Measurements from ENCODE around the gene SPATA1.
A peak's percentile ranks its signal among the peaks of the same experiment; 100 is the strongest.
"Not testable (repeated sequence)": the region's sequence is repeated elsewhere in the genome, so short reads cannot be mapped to it uniquely, and the experiment has no call there.

SPATA1 gene

DNA sequence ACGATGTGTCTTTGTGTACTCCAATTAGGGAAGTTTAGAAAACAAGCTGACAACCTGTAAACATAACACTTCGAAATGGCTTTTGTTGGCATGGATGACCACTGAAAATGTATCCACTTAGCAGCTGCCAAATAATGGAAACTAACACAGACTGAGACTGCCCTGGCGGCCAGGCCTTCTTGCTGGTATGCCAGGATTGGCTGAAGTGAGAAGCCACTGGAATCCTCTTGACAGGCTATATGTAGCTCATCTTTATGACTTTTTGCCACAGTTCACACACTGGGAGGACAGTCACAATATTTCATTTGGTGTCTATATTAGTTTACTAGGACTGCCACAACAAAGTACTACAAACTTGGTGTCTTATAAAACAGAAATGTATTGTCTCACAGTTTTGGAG lies 80.9 kb downstream of the SPATA1 start:
- no peak overlapping the region for H3K4me3 ChIP-seq (ENCODE audit: low read depth, low read length)
- H3K4me1 ChIP-seq (ENCODE audit: control insufficient read depth, insufficient read depth, low read length, unreplicated experiment) = no peaks in the 10 kb centered on the region
- H3K79me2 ChIP-seq (ENCODE audit: control insufficient read depth, insufficient read depth, low read length, unreplicated experiment) = no peaks in the 10 kb centered on the region
- no peaks in the 10 kb centered on the region for H3K27me3 ChIP-seq (ENCODE audit: insufficient read depth, low read length)
- H2AFZ ChIP-seq (ENCODE audit: low read length, unreplicated experiment) = no peak overlapping the region
- no peaks in the 10 kb centered on the region for H3K36me3 ChIP-seq (ENCODE audit: insufficient read depth, low read length)
- H3K27ac ChIP-seq (ENCODE audit: low read depth, low read length) = no peak overlapping the region

DNA sequence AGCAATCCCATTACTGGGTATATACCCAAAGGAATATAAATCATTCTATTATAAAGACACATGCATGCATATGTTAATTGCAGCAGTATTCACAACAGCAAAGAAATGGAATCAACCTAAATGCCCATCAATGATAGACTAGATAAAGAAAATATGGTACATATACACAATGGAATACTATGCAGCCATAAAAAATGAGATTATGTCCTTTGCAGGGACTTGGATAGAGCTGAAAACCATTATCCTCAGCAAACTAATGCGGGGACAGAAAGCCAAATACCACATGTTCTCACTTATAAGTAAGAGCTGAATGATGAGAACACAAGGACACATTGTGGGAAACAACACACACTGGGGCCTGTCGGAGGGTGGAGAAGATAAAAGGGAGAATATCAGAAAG lies 88.8 kb downstream of the SPATA1 start:
- H3K27ac ChIP-seq (ENCODE audit: low read depth, low read length); H3K27me3 ChIP-seq (ENCODE audit: insufficient read depth, low read length); H3K79me2 ChIP-seq (ENCODE audit: control insufficient read depth, insufficient read depth, low read length, unreplicated experiment); H3K36me3 ChIP-seq (ENCODE audit: insufficient read depth, low read length); H3K4me3 ChIP-seq (ENCODE audit: low read depth, low read length); H2AFZ ChIP-seq (ENCODE audit: low read length, unreplicated experiment): not testable (repeated sequence)
- H3K4me1 ChIP-seq (ENCODE audit: control insufficient read depth, insufficient read depth, low read length, unreplicated experiment) = peaks cover 17% of the 10 kb centered on the region

DNA sequence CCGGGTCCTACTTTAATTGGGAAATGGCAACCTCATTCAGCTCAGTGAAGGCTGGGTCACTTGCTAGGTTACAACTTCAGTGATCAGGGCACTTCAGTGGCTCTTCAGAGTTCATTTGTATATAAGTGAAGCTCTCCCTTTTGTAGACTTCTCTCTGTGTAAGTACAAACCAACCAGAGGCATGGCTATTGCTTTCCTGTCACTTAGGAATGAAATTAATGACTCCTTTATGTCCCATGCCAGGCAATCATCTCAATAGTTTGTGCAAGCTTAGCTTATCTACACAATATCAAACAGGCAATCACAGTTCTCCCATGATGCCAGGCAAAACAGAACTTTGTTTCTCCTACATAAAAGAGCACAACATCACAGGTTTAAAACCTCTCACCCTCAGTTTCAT lies 90.8 kb downstream of the SPATA1 start:
- Histone ChIP-seq H3K4me1 (ENCODE audit: control insufficient read depth, insufficient read depth, low read length, unreplicated experiment) (peaks cover 27% of the 10 kb centered on the region), H3K27ac (ENCODE audit: low read depth, low read length) (no peak overlapping the region), H3K27me3 (ENCODE audit: insufficient read depth, low read length) (no peaks in the 10 kb centered on the region), H3K4me3 (ENCODE audit: low read depth, low read length) (no peak overlapping the region), H3K36me3 (ENCODE audit: insufficient read depth, low read length) (no peaks in the 10 kb centered on the region), H2AFZ (ENCODE audit: low read length, unreplicated experiment) (no peak overlapping the region), H3K79me2 (ENCODE audit: control insufficient read depth, insufficient read depth, low read length, unreplicated experiment) (no peaks in the 10 kb centered on the region)

DNA sequence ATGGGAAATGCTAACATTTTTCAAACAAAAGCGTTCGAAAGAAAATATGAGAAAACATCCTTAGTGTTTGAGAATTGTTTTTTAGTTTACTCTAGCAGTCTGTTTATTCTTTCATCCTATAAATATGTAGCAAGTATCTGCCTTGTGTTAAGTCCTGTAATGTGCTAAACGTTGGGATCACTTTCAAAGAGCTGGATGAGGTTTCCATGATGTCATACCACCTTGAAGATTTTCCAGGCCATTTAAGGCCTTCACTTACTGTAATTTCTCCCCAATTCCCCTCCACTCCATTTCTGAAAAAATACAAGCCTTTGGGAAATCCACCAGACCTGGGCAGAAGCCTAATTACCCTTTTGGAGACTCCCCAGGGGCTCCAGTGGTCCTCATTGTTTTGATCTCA lies 92.2 kb downstream of the SPATA1 start:
- H3K79me2 ChIP-seq (ENCODE audit: control insufficient read depth, insufficient read depth, low read length, unreplicated experiment) = no peaks in the 10 kb centered on the region
- H3K36me3 ChIP-seq (ENCODE audit: insufficient read depth, low read length) = no peaks in the 10 kb centered on the region
- H3K4me1 ChIP-seq (ENCODE audit: control insufficient read depth, insufficient read depth, low read length, unreplicated experiment) = peaks cover 32% of the 10 kb centered on the region
- H3K4me3 ChIP-seq (ENCODE audit: low read depth, low read length) = peak overlapping the region; percentile 51; the same call in 1 of the 2 replicates
- no peak overlapping the region for H2AFZ ChIP-seq (ENCODE audit: low read length, unreplicated experiment)
- peak overlapping the region; percentile 86 for H3K27ac ChIP-seq (ENCODE audit: low read depth, low read length)
- H3K27me3 ChIP-seq (ENCODE audit: insufficient read depth, low read length) = no peaks in the 10 kb centered on the region

DNA sequence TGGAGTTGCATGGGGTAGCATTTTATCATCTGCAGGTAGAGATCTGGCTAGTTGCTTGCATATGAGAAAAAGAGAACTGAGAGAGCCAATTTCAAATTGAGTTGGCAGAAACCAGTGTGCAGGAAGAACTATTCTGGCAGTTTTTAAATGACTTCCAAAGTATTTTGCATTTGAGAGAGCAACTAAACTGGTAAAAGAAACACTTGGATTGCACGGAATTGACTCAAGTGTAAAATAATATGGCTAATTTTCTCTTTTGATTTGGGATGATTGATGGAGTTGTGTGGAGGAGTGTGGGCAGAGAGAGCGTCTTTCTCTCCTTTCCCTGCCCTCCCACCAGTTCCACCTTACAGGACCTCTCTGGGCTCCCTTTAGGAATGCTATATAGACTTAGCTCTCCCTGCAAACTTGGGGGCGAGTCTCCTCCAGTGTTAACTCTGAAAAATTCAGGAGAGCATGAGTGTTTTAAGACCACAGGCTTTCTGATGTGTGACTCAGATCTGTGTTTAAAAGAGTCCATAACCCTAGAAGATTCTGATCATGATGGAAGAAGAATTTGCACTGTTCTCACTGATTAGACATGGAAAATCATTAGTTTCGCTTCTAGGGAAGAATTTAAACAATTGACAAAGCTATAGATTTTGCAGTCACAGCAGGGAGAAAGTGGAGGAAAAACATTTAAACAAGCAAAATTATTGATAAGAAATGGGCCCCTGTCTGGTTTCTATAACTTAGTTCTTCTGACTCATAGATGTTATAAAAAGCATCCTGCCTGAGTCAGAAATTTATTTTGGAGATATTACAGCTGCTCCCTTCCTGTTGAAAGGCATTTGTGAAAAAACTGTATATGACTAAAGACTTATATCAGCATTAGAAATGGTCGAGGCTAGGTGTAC lies 92.9 kb downstream of the SPATA1 start:
- H3K36me3 ChIP-seq (ENCODE audit: insufficient read depth, low read length) = no peaks in the 10 kb centered on the region
- H3K4me1 ChIP-seq (ENCODE audit: control insufficient read depth, insufficient read depth, low read length, unreplicated experiment) = peaks cover 36% of the 10 kb centered on the region
- H3K79me2 ChIP-seq (ENCODE audit: control insufficient read depth, insufficient read depth, low read length, unreplicated experiment) = no peaks in the 10 kb centered on the region
- H3K27me3 ChIP-seq (ENCODE audit: insufficient read depth, low read length) = no peaks in the 10 kb centered on the region
- H3K4me3 ChIP-seq (ENCODE audit: low read depth, low read length) = peak overlapping the region; percentile 51
- H3K27ac ChIP-seq (ENCODE audit: low read depth, low read length) = peak overlapping the region; percentile 86
- H2AFZ ChIP-seq (ENCODE audit: low read length, unreplicated experiment) = peak overlapping the region; percentile 81

DNA sequence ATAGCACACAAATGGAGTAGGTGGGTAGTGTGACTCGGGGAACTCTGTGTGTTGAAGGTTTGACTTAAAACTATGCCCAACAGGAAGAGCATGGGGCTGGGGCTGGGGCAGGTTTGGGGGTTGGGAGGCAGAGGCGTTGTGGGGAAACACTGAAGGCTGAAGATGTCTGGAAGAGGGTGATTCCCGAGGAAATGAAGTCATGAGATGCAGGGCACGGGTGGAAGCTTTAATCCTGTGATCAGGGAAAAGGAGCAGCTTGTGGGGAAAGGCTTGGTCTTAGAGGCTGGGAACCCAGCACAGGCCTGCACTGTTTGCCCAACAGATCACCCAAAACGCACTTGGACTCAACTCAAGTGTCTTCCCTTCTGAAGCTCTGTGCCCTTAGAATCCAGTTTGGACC lies 94.6 kb downstream of the SPATA1 start:
- H3K79me2 ChIP-seq (ENCODE audit: control insufficient read depth, insufficient read depth, low read length, unreplicated experiment) = no peaks in the 10 kb centered on the region
- peak overlapping the region; percentile 30 for H2AFZ ChIP-seq (ENCODE audit: low read length, unreplicated experiment)
- H3K36me3 ChIP-seq (ENCODE audit: insufficient read depth, low read length) = no peaks in the 10 kb centered on the region
- peaks cover 40% of the 10 kb centered on the region for H3K4me1 ChIP-seq (ENCODE audit: control insufficient read depth, insufficient read depth, low read length, unreplicated experiment)
- no peak overlapping the region for H3K4me3 ChIP-seq (ENCODE audit: low read depth, low read length)
- no peak overlapping the region; the same call in 1 of the 2 replicates for H3K27ac ChIP-seq (ENCODE audit: low read depth, low read length)
- H3K27me3 ChIP-seq (ENCODE audit: insufficient read depth, low read length) = no peaks in the 10 kb centered on the region

DNA sequence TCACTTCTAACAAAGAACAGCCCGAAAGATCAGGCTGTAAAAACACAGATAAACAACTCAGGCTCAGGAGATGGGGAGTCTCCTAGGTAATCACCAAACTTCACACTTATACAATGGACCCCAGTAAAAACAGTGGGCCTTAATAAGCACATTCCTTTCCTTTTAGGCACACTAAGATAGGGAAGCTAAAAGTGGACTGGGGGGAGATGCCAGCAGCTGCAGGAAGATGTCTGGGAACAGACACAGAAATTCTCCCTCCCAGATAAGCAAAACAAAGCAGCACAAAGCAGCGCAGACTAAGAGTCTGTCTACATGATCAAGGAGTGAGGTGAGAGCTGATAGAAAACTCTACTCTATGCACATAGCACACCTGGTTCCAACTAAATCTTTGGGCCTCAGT lies 97.0 kb downstream of the SPATA1 start:
- H3K4me1 ChIP-seq (ENCODE audit: control insufficient read depth, insufficient read depth, low read length, unreplicated experiment) = peaks cover 39% of the 10 kb centered on the region
- H3K27ac ChIP-seq (ENCODE audit: low read depth, low read length) = peak overlapping the region; percentile 77
- no peaks in the 10 kb centered on the region for H3K27me3 ChIP-seq (ENCODE audit: insufficient read depth, low read length)
- H3K36me3 ChIP-seq (ENCODE audit: insufficient read depth, low read length) = no peaks in the 10 kb centered on the region
- peak overlapping the region; percentile 66 for H3K4me3 ChIP-seq (ENCODE audit: low read depth, low read length)
- no peaks in the 10 kb centered on the region for H3K79me2 ChIP-seq (ENCODE audit: control insufficient read depth, insufficient read depth, low read length, unreplicated experiment)
- peak overlapping the region; percentile 84 for H2AFZ ChIP-seq (ENCODE audit: low read length, unreplicated experiment)

DNA sequence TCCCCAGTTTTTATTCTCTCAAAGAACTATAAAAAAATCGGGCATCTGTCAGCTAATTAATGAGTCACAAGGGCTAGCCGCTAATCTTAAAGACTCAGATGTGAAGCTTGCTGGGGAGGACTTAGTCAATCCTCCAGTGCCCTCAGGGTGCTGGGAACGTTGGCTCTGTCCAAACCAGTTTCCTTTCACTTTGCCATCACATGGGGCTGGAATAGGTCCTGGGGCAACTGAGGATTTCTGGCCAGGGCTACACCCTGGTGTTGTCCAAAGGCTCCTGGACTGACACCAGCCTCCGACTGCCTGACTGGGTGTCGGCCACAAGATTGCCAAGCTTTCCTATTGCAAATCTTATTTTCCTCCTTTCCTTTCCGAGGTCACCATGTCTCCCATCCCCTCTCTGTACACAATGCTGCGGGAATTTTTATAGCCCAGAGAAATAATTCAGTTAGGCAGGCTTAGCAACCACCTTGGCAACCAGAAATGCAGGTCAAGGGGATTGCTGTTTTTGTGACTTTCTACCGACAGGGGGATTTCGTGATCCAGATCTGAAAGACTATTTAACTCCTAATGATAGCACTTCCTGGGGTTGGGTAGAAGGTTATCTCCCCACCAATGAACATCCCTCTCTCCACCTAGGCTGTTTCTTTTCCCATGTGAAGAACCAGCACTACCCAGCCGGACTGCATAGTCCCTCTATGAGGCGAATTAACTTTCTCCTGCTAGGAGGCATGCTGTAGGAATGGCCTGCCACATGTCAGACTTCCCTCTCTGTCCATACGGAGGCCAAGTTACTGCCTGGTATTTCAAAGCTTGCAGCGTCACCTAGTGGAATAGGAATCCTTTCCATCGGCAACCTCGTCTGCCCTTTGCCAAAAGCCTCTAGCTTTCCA lies 98.0 kb downstream of the SPATA1 start:
- H3K4me1 ChIP-seq (ENCODE audit: control insufficient read depth, insufficient read depth, low read length, unreplicated experiment) = peaks cover 29% of the 10 kb centered on the region
- H3K27ac ChIP-seq (ENCODE audit: low read depth, low read length) = peak overlapping the region; percentile 77
- H3K4me3 ChIP-seq (ENCODE audit: low read depth, low read length) = peak overlapping the region; percentile 66
- no peaks in the 10 kb centered on the region for H3K27me3 ChIP-seq (ENCODE audit: insufficient read depth, low read length)
- no peaks in the 10 kb centered on the region for H3K36me3 ChIP-seq (ENCODE audit: insufficient read depth, low read length)
- H3K79me2 ChIP-seq (ENCODE audit: control insufficient read depth, insufficient read depth, low read length, unreplicated experiment) = no peaks in the 10 kb centered on the region
- H2AFZ ChIP-seq (ENCODE audit: low read length, unreplicated experiment) = peak overlapping the region; percentile 84

DNA sequence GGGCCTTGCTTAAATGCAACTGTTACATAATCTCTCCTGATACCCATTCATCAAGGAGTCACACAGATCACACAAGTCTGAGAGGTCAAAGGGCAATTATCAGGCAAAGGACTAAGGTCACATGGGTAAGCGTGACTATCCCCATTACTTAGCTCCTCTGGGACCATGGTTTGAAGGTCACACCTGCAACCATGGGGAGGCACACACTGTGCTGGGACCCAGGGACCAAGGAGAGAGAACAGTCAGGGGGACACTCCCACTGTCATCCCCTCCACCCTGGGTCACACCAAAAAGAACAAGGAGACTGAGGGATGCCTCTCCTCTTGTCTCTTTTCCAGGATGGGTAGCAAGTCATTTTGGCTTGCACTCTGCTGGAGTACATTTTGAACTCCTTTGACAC lies 99.0 kb downstream of the SPATA1 start:
- H3K4me1 ChIP-seq (ENCODE audit: control insufficient read depth, insufficient read depth, low read length, unreplicated experiment) = peaks cover 22% of the 10 kb centered on the region
- H3K27me3 ChIP-seq (ENCODE audit: insufficient read depth, low read length) = no peaks in the 10 kb centered on the region
- H3K4me3 ChIP-seq (ENCODE audit: low read depth, low read length) = no peak overlapping the region
- no peak overlapping the region for H2AFZ ChIP-seq (ENCODE audit: low read length, unreplicated experiment)
- H3K27ac ChIP-seq (ENCODE audit: low read depth, low read length) = no peak overlapping the region
- no peaks in the 10 kb centered on the region for H3K79me2 ChIP-seq (ENCODE audit: control insufficient read depth, insufficient read depth, low read length, unreplicated experiment)
- H3K36me3 ChIP-seq (ENCODE audit: insufficient read depth, low read length) = no peaks in the 10 kb centered on the region

DNA sequence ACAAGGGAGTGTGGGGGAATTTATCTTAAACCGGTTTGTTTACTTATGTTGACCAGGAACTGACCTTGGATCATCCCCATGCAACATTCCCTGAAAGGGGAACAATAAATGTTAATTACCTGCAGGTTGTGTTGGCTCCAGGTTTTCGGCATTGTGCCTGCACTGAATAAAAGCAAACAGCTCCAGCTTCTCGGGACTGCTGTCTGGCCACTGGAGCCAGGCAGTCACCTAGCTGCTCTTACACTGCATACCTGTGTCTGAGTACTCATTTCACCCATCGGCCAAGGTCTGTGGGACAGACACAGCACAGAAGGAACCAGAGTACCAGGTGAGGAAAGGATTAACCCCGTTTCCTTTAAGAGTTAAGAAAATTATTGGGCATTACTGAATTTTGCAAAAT lies 100.8 kb downstream of the SPATA1 start:
- H3K4me3 ChIP-seq (ENCODE audit: low read depth, low read length) = no peak overlapping the region
- H2AFZ ChIP-seq (ENCODE audit: low read length, unreplicated experiment) = no peak overlapping the region
- peaks cover 19% of the 10 kb centered on the region for H3K4me1 ChIP-seq (ENCODE audit: control insufficient read depth, insufficient read depth, low read length, unreplicated experiment)
- no peaks in the 10 kb centered on the region for H3K27me3 ChIP-seq (ENCODE audit: insufficient read depth, low read length)
- no peaks in the 10 kb centered on the region for H3K79me2 ChIP-seq (ENCODE audit: control insufficient read depth, insufficient read depth, low read length, unreplicated experiment)
- no peaks in the 10 kb centered on the region for H3K36me3 ChIP-seq (ENCODE audit: insufficient read depth, low read length)
- no peak overlapping the region for H3K27ac ChIP-seq (ENCODE audit: low read depth, low read length)
